Measurements from ENCODE around the gene LANCL3. TPM values are rescaled to one million over a fixed set of nuclear protein-coding genes. Genes with fewer than 3 reads are reported as not detected.

The LANCL3 gene
- total RNA-seq, 1 experiment from 2014 or later: not detected

DNA sequence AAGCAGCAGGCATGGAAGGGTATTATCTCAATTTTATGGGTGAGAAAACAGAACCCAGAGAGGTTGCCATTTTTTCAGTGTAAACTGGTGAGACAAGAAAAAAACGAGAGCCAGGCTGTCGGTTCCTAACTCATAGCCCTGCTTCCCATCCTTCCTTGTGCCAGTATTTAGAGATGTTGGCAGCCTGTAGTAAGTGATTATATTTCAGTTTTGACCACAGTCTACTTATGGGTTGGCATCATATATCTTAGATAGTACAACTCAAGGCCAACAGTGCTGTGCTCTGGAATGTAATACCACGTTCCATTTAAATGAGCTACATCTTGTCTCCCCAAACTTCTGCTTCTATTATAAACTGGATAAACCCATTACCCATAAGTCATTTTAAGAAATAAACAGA is 154.9 kb downstream of the LANCL3 start:
- H3K27ac ChIP-seq: no peak overlapping the region
- no peaks in the 10 kb centered on the region for H3K27me3 ChIP-seq
- no peak for DNase-seq
- no peaks in the 10 kb centered on the region for H3K9me3 ChIP-seq (replicated peaks)
- H3K36me3 ChIP-seq: no peaks in the 10 kb centered on the region
- no peak overlapping the region for H3K4me3 ChIP-seq
- no peaks in the 10 kb centered on the region for H3K4me1 ChIP-seq

Other genes starting within 250 kb of the LANCL3 start
- gene PRRG1, start 222.3 kb upstream of the LANCL3 start, total RNA-seq (2014; rRNA removed; shearing (Covaris generic)): 9.8 and 10.9 TPM in 2 replicates
- gene XK, start 114.1 kb downstream of the LANCL3 start, total RNA-seq (2014; rRNA removed; shearing (Covaris generic)): not detected in 2 replicates
- not detected in 2 replicates for gene CYBB, start 208.4 kb downstream of the LANCL3 start, total RNA-seq (2014; rRNA removed; shearing (Covaris generic))